Ovary (tissue), 3 donors: ENCODE data around the gene ARHGAP18.

Experiments
- POLR2A ChIP-seq: fragments of 450-650 bp; IDR thresholded peaks from one replicate; pipeline ENCODE4 v1.6.1; 2017; ENCODE audit warnings: antibody characterized with exemption, mild to moderate bottlenecking, moderate library complexity
- TF ChIP-seq, protein P1 (sequence below), 3 donors: fragments of 450-650 bp in 2 of 3; fragments of 200-600 bp in 1 of 3; IDR thresholded peaks; one replicate each; pipeline versions ENCODE4 v1.5.1 to v1.8.0; 2016 to 2022; ENCODE audit warnings: antibody characterized with exemption in 3 of 3, mild to moderate bottlenecking in 1 of 3
- donor health status: DM: no; HTN: no; CAD: no.

GRCh38 chr6:129749749-129750120, 39.8 kb upstream of the ARHGAP18 start:
- TF ChIP-seq, protein P1, sequence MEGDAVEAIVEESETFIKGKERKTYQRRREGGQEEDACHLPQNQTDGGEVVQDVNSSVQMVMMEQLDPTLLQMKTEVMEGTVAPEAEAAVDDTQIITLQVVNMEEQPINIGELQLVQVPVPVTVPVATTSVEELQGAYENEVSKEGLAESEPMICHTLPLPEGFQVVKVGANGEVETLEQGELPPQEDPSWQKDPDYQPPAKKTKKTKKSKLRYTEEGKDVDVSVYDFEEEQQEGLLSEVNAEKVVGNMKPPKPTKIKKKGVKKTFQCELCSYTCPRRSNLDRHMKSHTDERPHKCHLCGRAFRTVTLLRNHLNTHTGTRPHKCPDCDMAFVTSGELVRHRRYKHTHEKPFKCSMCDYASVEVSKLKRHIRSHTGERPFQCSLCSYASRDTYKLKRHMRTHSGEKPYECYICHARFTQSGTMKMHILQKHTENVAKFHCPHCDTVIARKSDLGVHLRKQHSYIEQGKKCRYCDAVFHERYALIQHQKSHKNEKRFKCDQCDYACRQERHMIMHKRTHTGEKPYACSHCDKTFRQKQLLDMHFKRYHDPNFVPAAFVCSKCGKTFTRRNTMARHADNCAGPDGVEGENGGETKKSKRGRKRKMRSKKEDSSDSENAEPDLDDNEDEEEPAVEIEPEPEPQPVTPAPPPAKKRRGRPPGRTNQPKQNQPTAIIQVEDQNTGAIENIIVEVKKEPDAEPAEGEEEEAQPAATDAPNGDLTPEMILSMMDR (IDR thresholded peaks at IDR 0.05), result no peak
- TF ChIP-seq POLR2A, result no peak
